CD8-positive, alpha-beta memory T cell (primary cell): ENCODE measurements around the gene GPR108. TPM values are rescaled to one million over a fixed set of nuclear protein-coding genes. Genes with fewer than 3 reads are reported as not detected.
A peak's percentile ranks its signal among the peaks of the same experiment; 100 is the strongest.

Experiments
- CTCF ChIA-PET: fragments of 350-600 bp; sonication (Branson Sonifier 250); formaldehyde crosslinking; loops from one replicate; lab custom pipeline; 2021; ENCODE audit warnings: antibody characterized with exemption; lab: Charles Lee
- POLR2A ChIA-PET: fragments of 350-600 bp; sonication (Branson Sonifier 250); formaldehyde crosslinking; loops from one replicate; lab custom pipeline; 2021; ENCODE audit warnings: antibody characterized with exemption; lab: Charles Lee
- DNase-seq, 5 donors: peaks; one replicate each; pipeline versions ENCODE4 v3.0.0 to v3.0.0-alpha.2; 2020 to 2022; ENCODE audit warnings: mixed read lengths in 1 of 5
- H3K27ac ChIP-seq: one replicate; pipeline ENCODE4 v1.7.0; 2013; ENCODE audit warnings: low read depth, mild to moderate bottlenecking, low read length, moderate library complexity
- H3K27me3 ChIP-seq: 2 replicates; pipeline ENCODE4 v1.7.0; 2013; ENCODE audit warnings: low read length, mild to moderate bottlenecking; ENCODE audit not compliant: insufficient read depth, poor library complexity, severe bottlenecking
- H3K36me3 ChIP-seq: 2 replicates; pipeline ENCODE4 v1.7.0; 2013; ENCODE audit warnings: mild to moderate bottlenecking, low read length, moderate library complexity; ENCODE audit not compliant: insufficient read depth
- H3K4me1 ChIP-seq: 2 replicates; pipeline ENCODE4 v1.7.0; 2013; ENCODE audit warnings: mild to moderate bottlenecking, low read length, moderate library complexity; ENCODE audit not compliant: insufficient read depth
- H3K4me3 ChIP-seq: 2 replicates; pipeline ENCODE4 v1.7.0; 2013; ENCODE audit warnings: mild to moderate bottlenecking, low read length
- H3K9me3 ChIP-seq: 2 replicates; pipeline ENCODE4 v1.7.0; 2013; ENCODE audit warnings: mild to moderate bottlenecking, low read length
- H3K27ac Mint-ChIP-seq, 8 donors: one replicate each; pipeline ENCODE4 v1.8.0; 2020 to 2021; ENCODE audit warnings: mixed read lengths in 8 of 8, mild to moderate bottlenecking in 6 of 8, inconsistent platforms in 3 of 8, moderate library complexity in 3 of 8
- H3K27me3 Mint-ChIP-seq, 2 donors: one replicate each; pipeline ENCODE4 v1.8.0; 2020 to 2021; ENCODE audit warnings: mixed read lengths in 2 of 2, mild to moderate bottlenecking in 1 of 2, moderate library complexity in 1 of 2
- H3K36me3 Mint-ChIP-seq, 3 donors: one replicate each; pipeline ENCODE4 v1.8.0; 2020 to 2021; ENCODE audit warnings: mixed read lengths in 3 of 3, inconsistent platforms in 1 of 3, mild to moderate bottlenecking in 1 of 3
- H3K4me1 Mint-ChIP-seq, 3 donors: one replicate each; pipeline ENCODE4 v1.8.0; 2020 to 2021; ENCODE audit warnings: mixed read lengths in 3 of 3, inconsistent platforms in 1 of 3, mild to moderate bottlenecking in 1 of 3
- H3K4me3 Mint-ChIP-seq, 7 donors: one replicate each; pipeline ENCODE4 v1.8.0; 2020 to 2021; ENCODE audit warnings: mixed read lengths in 7 of 7, mild to moderate bottlenecking in 6 of 7, moderate library complexity in 4 of 7, inconsistent platforms in 2 of 7
- H3K9me3 Mint-ChIP-seq, 5 donors: one replicate each; pipeline ENCODE4 v1.8.0; 2020 to 2022; ENCODE audit warnings: mixed read lengths in 5 of 5, mild to moderate bottlenecking in 3 of 5, moderate library complexity in 2 of 5, inconsistent platforms in 1 of 5
- polyA plus RNA-seq: library from polyadenylated mRNA; unstranded; fragments of 300-500 nt; fragmentation: Illumina TruSeq; gene quantifications from one replicate; pipeline ENCODE4 v1.2.3, GENCODE V29; 2021
- total RNA-seq, 2 experiments: library from RNA; stranded (reverse); gene quantifications; one replicate each; pipeline ENCODE4 v1.2.3, GENCODE V29; 2021

The GPR108 gene
- total and polyA plus RNA-seq, 3 experiments from 2014 or later, result 72.0 to 108 (median 74.0) TPM

DNA sequence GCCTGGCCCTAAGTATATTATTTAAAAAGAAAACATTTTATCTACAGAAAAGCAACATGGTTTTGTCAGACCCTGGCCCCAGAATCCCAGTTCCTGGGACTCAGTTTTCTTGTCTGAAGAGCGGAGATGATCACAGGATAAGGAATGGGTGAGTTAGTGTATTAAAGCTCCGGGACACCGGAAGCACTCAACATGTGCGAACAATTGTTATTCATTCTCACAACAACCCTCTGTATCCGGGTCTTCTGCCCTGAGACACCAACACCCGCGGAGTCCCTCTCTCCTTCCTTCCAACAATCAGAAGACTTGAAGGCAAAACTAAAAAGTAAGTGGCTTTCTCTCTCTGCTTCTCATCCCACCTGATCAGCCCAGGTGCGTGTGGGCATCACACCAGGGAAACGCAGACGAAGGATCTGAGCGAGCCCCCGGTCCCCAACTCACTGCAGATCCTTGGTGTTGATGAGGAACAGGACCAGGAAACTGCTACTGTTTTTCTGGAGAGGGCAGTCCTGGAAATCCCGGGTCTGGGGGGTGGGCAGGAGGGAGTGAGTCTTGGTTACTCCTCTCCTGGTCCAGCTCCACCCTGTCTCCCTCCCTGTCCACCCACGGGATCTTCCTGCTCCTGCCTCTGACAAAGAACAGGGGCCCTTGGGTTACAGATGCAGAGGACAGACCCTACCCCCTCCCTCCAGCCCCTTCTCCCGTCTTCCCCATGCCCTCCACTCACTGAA, 2.0 kb downstream of the GPR108 start:
- DNase-seq, result no peak
- Histone ChIP-seq H3K4me3 (no peak overlapping the region), H3K9me3 (no peaks in the 10 kb centered on the region), H3K27ac (peak overlapping the region; percentile 77), H3K36me3 (no peaks in the 10 kb centered on the region), H3K27me3 (no peaks in the 10 kb centered on the region), H3K4me1 (peaks cover 35% of the 10 kb centered on the region)
- no peaks in the 10 kb centered on the region for H3K27me3 Mint-ChIP-seq
- peaks cover 28 to 42% (median 29%) of the 10 kb centered on the region in 3 donors for H3K4me1 Mint-ChIP-seq
- H3K4me3 Mint-ChIP-seq, result peak overlapping the region in 5 of 7 donors; percentile 19 to 96 (median 88)
- H3K27ac Mint-ChIP-seq, result peak overlapping the region in 7 of 8 donors; percentile 74 to 98 (median 98)
- H3K36me3 Mint-ChIP-seq, result peaks cover 4 to 36% (median 4%) of the 10 kb centered on the region in 3 donors
- no peaks in the 10 kb centered on the region for H3K9me3 Mint-ChIP-seq
- ChIA-PET POLR2A (interaction anchor here (0.7 to 1.2 kb wide), 2 partner anchors 66 to 382 kb away, joined by 3 to 4 read pairs; partner anchors contain the start of gene TNFSF14), CTCF (interaction anchor here (1.2 to 5.4 kb wide), 5 partner anchors 38 to 217 kb away, joined by 3 to 87 read pairs (median 21); partner anchors contain the start of gene VAV1)

GRCh38 chr19:6734096-6734696, 3.2 kb downstream of the GPR108 start:
- DNase-seq, result peak in 1 of 5 donors; percentile 45
- no peak overlapping the region for H3K27ac ChIP-seq
- Mint-ChIP-seq H3K27me3 (no peaks in the 10 kb centered on the region), H3K27ac (no peak overlapping the region), H3K9me3 (no peaks in the 10 kb centered on the region), H3K36me3 (peaks cover 4 to 43% (median 4%) of the 10 kb centered on the region in 3 donors), H3K4me3 (no peak overlapping the region), H3K4me1 (peaks cover 26 to 33% (median 26%) of the 10 kb centered on the region in 3 donors)
- CTCF ChIA-PET, result interaction anchor here (1.9 to 5.4 kb wide), 2 partner anchors 99 to 127 kb away, joined by 3 to 87 read pairs; no protein-coding TSS in a partner anchor
- no peak overlapping the region for H3K4me3 ChIP-seq
- no peaks in the 10 kb centered on the region for H3K36me3 ChIP-seq
- no peaks in the 10 kb centered on the region for H3K9me3 ChIP-seq
- H3K4me1 ChIP-seq, result peaks cover 27% of the 10 kb centered on the region
- POLR2A ChIA-PET, result no interaction called here
- no peaks in the 10 kb centered on the region for H3K27me3 ChIP-seq

DNA sequence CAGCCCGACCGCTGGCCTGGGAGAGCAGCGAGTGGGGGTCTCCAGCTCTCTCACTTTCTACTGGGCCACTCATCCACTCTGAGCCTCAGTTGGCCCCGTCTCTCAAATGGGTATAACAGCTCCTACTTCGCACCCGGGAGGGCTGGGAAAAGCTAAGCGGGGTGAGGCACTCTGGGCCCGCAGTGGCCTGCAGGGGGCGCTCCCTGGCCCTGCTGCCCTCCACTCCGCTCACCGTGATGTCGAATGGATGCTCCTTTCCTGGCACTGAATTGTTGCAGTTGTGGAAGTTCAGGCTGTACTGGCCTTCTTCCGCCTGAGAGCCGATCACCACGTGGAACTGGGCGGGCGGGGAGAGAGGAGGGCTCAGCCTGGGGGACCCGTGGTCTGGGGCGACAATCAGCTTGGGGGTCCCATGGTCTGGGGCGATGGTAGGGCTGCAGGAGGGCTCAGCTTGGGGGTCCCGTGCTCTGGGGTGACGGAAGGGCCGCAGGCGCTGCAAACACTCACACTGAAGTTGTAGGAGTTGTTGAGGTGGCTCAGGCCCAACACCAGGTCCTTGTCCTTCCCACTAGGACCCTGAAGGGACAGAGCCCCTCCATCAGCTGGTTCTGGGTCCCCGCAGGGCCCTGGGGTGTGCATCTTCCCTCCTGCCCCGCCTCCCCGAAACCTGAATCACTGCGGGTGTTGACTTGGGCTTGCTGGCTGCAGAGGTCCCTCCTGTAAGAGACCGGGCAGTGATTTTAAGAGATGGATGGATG, 3.9 kb downstream of the GPR108 start:
- H3K9me3 ChIP-seq, result no peaks in the 10 kb centered on the region
- H3K9me3 Mint-ChIP-seq, result no peaks in the 10 kb centered on the region
- H3K4me1 Mint-ChIP-seq, result peaks cover 19 to 26% (median 20%) of the 10 kb centered on the region in 3 donors
- H3K36me3 Mint-ChIP-seq, result peaks cover 4 to 43% (median 4%) of the 10 kb centered on the region in 3 donors
- H3K27me3 ChIP-seq, result no peaks in the 10 kb centered on the region
- H3K36me3 ChIP-seq, result no peaks in the 10 kb centered on the region
- H3K4me3 ChIP-seq, result no peak overlapping the region
- H3K4me1 ChIP-seq, result peaks cover 20% of the 10 kb centered on the region
- CTCF ChIA-PET, result interaction anchor here (1.0 to 1.9 kb wide), 2 partner anchors 99 to 129 kb away, joined by 3 read pairs; no protein-coding TSS in a partner anchor
- H3K27ac ChIP-seq, result no peak overlapping the region
- H3K27me3 Mint-ChIP-seq, result no peaks in the 10 kb centered on the region
- H3K27ac Mint-ChIP-seq, result no peak overlapping the region
- DNase-seq, result no peak
- H3K4me3 Mint-ChIP-seq, result no peak overlapping the region
- POLR2A ChIA-PET, result no interaction called here

GRCh38 chr19:6732803-6733337, 4.5 kb downstream of the GPR108 start:
- Histone ChIP-seq H3K27ac (no peak overlapping the region), H3K36me3 (no peaks in the 10 kb centered on the region), H3K27me3 (no peaks in the 10 kb centered on the region), H3K9me3 (no peaks in the 10 kb centered on the region), H3K4me3 (no peak overlapping the region), H3K4me1 (peaks cover 13% of the 10 kb centered on the region)
- ChIA-PET CTCF (interaction anchor here (1.0 to 1.9 kb wide), 2 partner anchors 98 to 129 kb away, joined by 3 read pairs; no protein-coding TSS in a partner anchor), POLR2A (no interaction called here)
- H3K27ac Mint-ChIP-seq, result no peak overlapping the region
- no peaks in the 10 kb centered on the region for H3K9me3 Mint-ChIP-seq
- no peak overlapping the region for H3K4me3 Mint-ChIP-seq
- DNase-seq, result peak in 1 of 5 donors; percentile 44
- H3K36me3 Mint-ChIP-seq, result peaks cover 4 to 43% (median 4%) of the 10 kb centered on the region in 3 donors
- peaks cover 13 to 19% (median 13%) of the 10 kb centered on the region in 3 donors for H3K4me1 Mint-ChIP-seq
- H3K27me3 Mint-ChIP-seq, result no peaks in the 10 kb centered on the region

- Mint-ChIP-seq H3K4me1 (peaks cover 9 to 15% (median 9%) of the 10 kb centered on the region in 3 donors), H3K36me3 (peaks cover 4 to 40% (median 4%) of the 10 kb centered on the region in 3 donors), H3K9me3 (no peaks in the 10 kb centered on the region), H3K27ac (no peak overlapping the region), H3K27me3 (no peaks in the 10 kb centered on the region), H3K4me3 (no peak overlapping the region)
- ChIA-PET CTCF (no interaction called here), POLR2A (interaction anchor here (0.6 kb wide), 1 partner anchor 159 kb away, joined by 8 read pairs; no protein-coding TSS in a partner anchor)
- H3K4me1 ChIP-seq, result peaks cover 12% of the 10 kb centered on the region
- no peak for DNase-seq
- no peak overlapping the region for H3K27ac ChIP-seq
- H3K27me3 ChIP-seq, result no peaks in the 10 kb centered on the region
- H3K4me3 ChIP-seq, result no peak overlapping the region
- H3K36me3 ChIP-seq, result no peaks in the 10 kb centered on the region
- H3K9me3 ChIP-seq, result no peaks in the 10 kb centered on the region
These were observed 5.6 kb downstream of the GPR108 start for GRCh38 chr19:6731822-6732221.

GRCh38 chr19:6730941-6731670, 6.3 kb downstream of the GPR108 start:
- peaks cover 10% of the 10 kb centered on the region for H3K4me1 ChIP-seq
- H3K27me3 ChIP-seq, result no peaks in the 10 kb centered on the region
- no peaks in the 10 kb centered on the region for H3K36me3 ChIP-seq
- ChIA-PET CTCF (no interaction called here), POLR2A (interaction anchor here (0.6 kb wide), 2 partner anchors 8 to 159 kb away, joined by 3 to 8 read pairs; no protein-coding TSS in a partner anchor)
- peaks cover 4 to 7% (median 5%) of the 10 kb centered on the region in 3 donors for H3K4me1 Mint-ChIP-seq
- H3K36me3 Mint-ChIP-seq, result peaks cover 4 to 35% (median 4%) of the 10 kb centered on the region in 3 donors
- no peaks in the 10 kb centered on the region for H3K9me3 Mint-ChIP-seq
- H3K4me3 ChIP-seq, result no peak overlapping the region
- DNase-seq, result peak in 1 of 5 donors; percentile 48
- H3K27me3 Mint-ChIP-seq, result no peaks in the 10 kb centered on the region
- H3K27ac Mint-ChIP-seq, result no peak overlapping the region
- H3K4me3 Mint-ChIP-seq, result no peak overlapping the region
- no peak overlapping the region for H3K27ac ChIP-seq
- no peaks in the 10 kb centered on the region for H3K9me3 ChIP-seq
